SKM-1 (cell line): ENCODE results near the gene ASGR2.

Experiments used
- DNase-seq: peaks from one replicate; lab custom pipeline; 2025; ENCODE audit not compliant: unreplicated experiment; lab: John Stamatoyannopoulos, UW

Gene ASGR2

DNA sequence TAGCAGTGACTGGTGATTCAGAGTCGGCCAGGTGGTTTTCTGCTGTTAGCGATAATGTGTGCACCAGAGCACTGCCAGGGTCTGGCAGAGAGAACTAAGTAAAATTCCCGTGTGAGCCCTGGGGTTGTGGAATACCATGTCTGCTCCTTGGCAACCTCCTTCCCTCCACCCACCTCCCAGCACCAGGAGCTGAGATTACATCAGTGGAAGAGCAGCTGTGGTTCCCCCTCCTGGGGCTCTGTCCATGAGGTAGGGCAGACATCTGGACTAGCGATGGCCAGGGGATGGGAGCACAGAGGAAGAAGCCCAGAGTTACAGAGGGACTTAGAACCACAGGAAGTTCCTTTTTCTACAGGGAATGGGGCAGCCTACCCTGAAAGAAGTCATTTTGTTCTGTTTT lies 50.4 kb downstream of the ASGR2 start:
- no peak for DNase-seq

GRCh38 chr17:7063518-7064094 lies 51.0 kb downstream of the ASGR2 start:
- no peak for DNase-seq

GRCh38 chr17:7060165-7060891 lies 54.3 kb downstream of the ASGR2 start:
- no peak for DNase-seq

DNA sequence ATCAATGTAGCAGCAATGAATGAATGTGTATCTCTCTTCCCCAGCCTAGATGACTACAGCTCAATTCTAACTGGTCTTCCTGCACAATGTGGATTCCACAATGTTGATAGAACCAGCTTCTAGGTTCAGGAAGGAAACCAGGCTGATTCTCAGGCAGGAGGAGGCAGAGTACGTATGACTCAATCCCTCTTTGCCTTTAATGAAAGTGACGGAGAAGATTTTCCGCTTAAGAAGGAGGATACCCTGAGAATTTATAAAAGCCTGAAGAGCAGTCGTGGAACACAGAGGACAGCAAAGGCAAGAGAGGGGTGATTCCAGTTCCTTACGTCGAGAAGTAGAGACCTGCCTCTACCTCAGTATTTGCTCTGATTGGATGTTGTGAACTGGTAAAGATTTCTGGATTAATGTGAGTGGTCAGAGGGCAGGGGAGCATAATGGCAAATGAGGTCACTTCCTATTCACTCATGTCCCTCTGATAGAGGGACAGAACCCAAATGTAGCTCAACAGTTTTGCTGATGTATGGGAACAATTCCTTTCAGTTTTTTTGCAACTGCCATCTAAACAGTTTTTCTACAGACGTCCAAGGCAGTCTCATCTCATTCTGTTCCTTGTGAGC lies 55.7 kb downstream of the ASGR2 start:
- DNase-seq: no peak

DNA sequence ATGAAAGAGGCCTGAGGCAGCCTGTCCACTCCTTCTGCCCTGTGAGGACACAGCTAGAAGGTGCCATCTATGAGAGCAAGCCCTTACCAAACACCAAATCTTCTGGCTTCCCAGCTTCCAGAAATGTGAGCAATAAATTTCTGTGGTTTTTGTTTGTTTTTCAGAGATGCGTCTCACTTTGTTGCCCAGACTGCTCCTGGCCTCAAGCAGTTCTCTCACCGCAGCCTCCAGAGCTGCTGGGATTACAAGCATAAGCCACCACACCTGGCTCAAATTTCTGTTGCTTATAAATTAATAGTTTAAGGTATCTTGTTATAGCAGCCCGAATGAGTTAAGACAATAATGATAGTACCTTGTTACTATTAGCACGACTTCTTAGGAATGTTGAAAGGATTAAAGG lies 58.2 kb downstream of the ASGR2 start:
- DNase-seq: no peak
